Measurements from ENCODE around the gene CNTNAP5.

CNTNAP5 gene

GRCh38 chr2:124267794-124268193 lies 242.7 kb downstream of the CNTNAP5 start:
- DNase-seq (ENCODE audit: low read depth), result no peak

GRCh38 chr2:124269348-124269747 lies 244.3 kb downstream of the CNTNAP5 start:
- DNase-seq (ENCODE audit: low read depth), result no peak

GRCh38 chr2:124272261-124272841 lies 247.3 kb downstream of the CNTNAP5 start:
- DNase-seq (ENCODE audit: low read depth), result no peak

DNA sequence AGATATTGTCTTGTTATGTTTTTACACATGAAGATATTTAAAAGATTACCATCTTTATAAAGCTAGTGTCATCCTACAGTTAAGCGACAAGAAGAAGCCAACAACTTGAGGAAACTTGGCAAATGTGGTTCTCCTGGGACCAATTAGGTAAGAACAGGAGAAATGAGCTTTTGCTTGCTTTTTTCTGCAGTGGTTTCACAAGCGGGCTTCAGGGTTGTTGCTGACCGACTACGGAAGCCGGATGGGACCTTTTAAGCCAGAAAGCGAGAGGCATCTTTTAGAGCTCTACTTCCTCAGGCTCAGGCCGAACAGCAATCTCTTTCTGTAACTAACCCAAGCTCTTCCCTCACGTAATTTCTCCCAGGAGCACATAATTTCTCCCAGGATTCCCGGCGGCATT lies 256.5 kb downstream of the CNTNAP5 start:
- no peak for DNase-seq (ENCODE audit: low read depth)

- DNase-seq (ENCODE audit: low read depth), result no peak
Measured at GRCh38 chr2:124283096-124283495, 258.0 kb downstream of the CNTNAP5 start.

DNA sequence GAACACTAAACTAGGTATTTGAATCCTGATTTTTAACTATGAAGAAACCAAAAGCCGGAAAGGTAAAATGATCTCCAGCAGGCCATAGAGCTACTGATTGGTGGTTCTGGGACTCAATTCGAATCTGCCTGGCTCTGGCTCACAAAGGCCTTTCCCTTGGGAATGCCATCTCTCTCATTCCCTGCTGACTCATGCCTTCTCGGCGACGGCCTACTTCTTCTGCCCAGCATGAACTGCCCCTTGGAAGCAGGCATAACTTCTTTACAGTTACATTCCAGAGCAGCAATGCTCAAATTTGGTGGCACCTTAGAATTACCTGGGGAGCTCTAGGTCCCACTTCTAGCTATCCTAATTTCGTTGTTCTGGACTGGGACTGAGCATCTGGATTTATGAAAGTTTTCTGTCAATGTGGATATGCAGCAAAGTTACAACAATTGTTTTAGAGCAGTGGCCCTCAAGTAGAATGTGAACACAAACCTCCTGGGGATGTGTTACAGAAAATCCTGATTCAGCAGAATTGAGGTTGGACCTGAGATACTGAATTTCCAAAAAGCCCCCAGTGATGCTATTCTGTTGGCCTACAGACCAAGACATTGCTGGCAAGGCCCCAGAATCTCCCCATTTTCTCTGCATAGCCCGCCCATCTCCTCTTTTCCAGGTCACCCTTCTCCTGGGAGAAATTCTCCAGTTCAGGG lies 261.1 kb downstream of the CNTNAP5 start:
- DNase-seq (ENCODE audit: low read depth), result no peak

DNA sequence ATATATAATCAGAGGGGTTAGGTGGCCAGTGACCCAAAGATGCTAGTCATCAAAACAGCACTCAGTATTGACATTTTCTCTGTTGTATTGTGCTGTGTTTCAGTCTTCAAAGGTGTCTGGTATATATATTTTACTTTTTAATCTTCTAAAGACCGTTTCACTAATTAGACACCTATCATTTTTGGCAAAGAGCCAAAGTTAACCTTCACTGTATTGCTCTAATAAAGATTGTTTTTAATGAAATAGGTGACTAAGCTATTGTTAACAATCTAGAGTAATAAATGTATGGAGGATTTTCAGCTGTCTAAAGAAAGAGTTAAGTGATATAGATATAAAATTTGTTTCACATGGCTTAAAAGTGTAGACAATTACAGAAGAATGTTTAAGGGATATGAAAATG lies 264.0 kb downstream of the CNTNAP5 start:
- no peak for DNase-seq (ENCODE audit: low read depth)

DNA sequence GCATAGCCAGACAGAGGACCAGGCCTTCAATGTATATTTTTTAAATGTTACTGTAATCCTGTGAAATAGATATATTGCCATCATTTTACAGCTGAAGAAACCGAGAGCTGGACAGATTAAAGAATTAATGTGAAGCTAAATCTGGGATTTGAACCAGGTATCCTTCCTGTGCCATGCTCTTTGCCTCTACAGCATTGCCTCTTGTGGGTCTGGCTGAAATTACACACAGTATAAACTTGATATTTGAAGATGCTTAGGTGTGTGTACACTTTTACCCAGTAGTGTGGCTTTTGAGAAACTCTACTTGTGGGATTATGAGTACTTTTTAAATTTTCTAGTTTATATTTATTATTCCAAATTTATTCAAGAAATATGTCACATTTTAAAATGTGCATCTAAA lies 264.5 kb downstream of the CNTNAP5 start:
- DNase-seq (ENCODE audit: low read depth), result no peak

DNA sequence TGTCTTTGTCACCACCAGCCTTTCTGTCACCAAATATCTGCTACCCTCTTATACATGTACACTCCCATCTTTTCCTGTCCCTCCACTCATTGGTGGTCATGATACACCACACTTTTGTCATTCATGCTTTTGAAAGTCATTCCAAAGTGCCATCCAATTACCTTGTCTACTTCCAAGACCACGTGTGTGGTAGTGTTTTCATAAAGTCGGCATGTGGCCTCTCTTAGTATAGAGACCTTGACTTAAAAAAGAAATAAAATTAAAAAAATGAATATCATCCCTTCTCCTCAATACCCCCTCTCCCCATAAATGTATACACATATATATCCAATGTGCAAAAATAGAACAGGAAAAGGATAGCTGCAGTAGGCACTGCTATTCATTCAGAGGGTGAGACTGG lies 271.4 kb downstream of the CNTNAP5 start:
- no peak for DNase-seq (ENCODE audit: low read depth)

- DNase-seq (ENCODE audit: low read depth), result no peak
Measured at GRCh38 chr2:124301915-124302314, 276.8 kb downstream of the CNTNAP5 start.

DNA sequence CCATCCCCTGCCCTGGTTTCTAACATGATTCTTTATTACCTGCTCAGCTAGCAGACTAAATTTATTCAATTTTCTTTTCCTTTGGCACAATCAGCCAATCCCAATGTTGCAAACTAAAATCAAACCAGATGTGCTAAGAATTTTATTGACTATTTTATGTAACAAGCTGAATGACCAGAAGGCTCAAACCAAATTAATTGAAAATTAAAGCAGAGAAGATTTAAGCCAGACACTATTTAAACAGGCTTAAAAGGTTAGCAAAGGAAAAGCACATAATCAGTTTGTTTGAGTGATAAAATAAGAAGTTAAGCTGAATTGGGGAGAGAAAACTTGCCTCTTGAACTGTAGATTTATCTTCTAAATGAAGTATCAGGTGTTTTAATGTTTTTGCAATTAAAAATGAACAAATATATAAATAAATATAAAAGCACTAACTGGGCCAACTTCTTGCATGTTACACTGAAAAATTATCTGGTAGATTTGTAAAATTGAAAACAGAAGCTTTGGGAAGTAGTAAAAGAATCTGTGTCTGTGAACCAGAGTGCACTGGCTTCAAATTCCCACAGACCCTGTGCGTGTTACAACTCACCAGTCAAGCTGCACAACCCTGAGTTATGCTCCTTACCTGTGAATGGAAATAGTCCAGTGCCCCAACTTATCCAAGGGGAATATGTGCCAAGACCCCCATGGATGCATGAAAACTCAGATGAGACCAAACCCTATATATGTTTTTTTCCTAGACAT lies 283.4 kb downstream of the CNTNAP5 start:
- DNase-seq (ENCODE audit: low read depth), result no peak

DNA sequence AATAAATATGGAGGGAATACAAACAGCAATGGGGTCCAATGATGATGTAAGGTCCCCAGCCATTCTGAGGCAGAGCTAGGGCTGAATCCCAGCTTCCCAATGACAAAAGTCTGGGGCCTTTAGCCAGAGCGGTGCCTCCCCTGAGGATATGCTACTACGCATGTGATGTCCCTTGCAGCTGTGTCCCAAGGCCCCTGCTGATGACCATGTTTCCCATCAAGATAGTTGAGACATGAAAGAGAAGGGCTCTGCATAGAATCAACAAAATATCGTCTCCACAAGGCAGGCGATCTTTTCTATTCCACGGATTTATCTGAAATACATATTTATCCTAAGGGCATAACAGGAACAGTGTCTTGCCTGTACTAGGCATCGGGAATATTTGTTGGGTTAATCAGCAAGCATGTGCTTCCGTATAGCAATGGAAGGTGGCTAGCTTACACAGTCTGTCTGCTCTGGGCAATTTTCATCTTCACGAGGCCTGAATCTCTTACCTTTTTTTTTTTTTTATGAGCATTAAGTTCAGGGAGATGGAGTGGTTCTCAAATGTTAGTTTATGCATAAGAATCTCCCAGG lies 284.6 kb downstream of the CNTNAP5 start:
- DNase-seq (ENCODE audit: low read depth), result no peak

DNA sequence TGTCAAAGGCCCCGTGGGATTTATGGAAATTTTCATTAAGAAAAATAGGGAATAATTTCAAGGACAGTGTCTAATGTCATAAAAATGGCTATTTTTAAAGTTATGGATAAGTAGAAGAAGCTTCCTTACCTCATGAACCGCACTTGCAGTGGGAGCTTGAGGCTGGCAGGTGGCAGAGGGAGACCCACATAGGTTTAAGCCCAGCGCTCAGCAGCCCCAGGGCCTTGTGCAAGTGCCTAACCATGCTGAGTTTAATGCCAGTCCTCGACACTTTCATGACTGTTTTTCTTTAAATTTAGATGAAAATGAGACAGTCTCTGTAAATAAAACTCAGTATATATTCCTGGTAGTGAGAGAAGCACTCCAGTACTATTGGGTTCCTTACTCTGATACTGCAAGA lies 285.6 kb downstream of the CNTNAP5 start:
- DNase-seq (ENCODE audit: low read depth), result no peak

DNA sequence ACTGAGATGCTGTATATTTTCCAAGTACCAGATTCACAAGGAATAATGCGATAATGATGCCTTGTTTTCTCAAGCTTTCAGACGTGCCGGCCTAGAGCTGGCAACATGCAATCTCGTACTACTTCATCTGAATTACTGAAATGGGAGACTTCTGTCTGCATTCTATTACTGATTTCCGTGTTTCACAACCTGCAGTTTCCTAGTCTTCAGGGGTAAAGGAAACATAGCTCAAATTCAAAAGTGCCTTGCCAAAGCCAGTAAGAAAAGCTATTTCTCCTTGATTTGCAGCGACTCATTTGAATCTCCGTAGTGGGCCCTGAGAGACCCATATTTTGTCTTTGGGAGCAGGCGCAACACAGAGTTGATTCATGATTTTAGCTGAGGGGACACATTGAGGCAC lies 289.0 kb downstream of the CNTNAP5 start:
- DNase-seq (ENCODE audit: low read depth), result no peak

- DNase-seq (ENCODE audit: low read depth), result no peak
Measured at GRCh38 chr2:124315221-124315880, 290.3 kb downstream of the CNTNAP5 start.

GRCh38 chr2:124316133-124316532 lies 291.0 kb downstream of the CNTNAP5 start:
- DNase-seq (ENCODE audit: low read depth), result no peak

DNA sequence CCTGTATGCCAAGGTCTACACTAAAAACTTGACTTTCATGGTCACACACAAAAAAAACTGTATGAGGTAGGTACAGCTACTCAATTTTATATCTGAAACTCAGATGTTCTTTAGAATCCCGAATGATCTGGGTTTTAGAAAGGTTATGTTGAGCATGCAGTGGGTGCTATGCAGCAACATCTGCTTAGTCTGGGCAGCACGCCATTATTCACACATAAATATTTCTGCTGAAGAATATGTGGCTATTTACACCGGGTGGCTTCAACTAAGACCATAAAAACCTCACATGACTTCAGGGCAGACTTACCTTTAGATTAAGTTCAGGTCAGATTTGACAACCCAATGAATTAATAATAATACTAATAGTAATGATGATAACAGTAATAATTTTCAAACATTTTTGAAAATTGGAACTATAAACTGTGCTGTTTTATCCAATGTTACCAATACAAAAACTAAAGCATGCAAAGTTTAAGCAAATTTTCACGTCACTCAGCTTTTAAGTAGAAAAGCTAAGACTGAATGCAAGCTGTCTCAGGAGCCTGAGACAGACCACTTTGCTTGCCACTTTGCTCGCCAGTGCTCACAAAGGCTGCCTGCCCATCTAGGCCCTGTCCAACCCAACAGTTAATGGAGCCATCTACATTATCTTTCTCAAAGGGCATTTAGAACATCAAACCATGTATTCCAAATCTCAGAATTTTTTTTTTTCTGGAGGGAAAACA lies 292.0 kb downstream of the CNTNAP5 start:
- no peak for DNase-seq (ENCODE audit: low read depth)

DNA sequence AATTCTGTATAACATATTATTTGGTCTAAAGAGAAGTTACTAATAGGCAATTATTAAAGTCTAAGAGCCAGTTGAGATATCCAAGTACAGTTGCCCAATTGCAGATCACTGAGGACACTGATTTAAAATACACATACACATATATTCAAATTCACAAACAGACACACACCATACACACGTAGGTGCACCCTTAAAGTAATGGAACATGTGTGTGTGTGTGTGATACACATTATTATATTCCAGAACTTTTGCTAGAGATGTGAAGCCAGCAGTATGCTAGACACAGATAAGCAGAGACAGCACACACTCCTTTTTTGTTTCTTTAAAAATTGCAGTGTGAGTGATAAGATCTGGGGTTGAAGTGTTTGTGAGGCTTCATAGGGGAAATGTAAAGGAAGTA lies 292.5 kb downstream of the CNTNAP5 start:
- DNase-seq (ENCODE audit: low read depth), result no peak

DNA sequence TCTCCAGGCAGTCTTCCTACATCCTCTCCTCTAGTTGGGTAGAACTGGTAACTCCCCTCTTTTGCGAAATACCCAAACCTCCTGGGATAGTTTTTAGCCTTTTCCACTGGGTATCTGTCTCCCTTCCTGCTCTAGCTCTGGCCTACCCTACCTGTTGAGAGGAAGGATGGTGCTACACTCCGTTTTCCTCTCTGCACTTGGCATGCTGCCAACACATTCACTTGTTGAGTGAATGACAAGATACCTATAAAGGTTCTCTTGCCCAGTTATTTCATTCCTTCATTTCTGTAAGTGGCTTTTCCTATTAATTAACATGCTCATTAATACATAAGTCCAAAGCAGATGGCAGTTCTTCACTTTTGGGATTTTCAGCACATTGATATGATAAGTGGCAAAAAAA lies 293.8 kb downstream of the CNTNAP5 start:
- no peak for DNase-seq (ENCODE audit: low read depth)

DNA sequence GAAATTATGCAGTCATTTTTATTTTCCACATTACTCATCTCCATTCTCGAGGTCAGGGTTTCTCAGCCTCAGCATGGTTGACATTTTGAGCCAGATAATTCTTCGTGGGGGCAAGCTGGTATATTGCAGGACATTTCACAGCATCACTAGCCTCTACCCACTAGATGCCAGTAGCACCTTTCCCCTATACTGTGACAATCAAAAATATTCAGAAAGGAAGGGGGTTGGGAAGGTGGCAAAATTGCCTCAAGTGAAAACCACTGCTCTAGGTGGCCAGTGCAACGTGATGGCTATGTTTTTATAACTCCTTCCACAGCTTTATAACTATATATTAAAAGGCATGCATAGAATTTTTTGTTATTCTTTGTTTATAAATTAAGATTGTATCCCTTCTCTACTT lies 294.5 kb downstream of the CNTNAP5 start:
- no peak for DNase-seq (ENCODE audit: low read depth)

DNA sequence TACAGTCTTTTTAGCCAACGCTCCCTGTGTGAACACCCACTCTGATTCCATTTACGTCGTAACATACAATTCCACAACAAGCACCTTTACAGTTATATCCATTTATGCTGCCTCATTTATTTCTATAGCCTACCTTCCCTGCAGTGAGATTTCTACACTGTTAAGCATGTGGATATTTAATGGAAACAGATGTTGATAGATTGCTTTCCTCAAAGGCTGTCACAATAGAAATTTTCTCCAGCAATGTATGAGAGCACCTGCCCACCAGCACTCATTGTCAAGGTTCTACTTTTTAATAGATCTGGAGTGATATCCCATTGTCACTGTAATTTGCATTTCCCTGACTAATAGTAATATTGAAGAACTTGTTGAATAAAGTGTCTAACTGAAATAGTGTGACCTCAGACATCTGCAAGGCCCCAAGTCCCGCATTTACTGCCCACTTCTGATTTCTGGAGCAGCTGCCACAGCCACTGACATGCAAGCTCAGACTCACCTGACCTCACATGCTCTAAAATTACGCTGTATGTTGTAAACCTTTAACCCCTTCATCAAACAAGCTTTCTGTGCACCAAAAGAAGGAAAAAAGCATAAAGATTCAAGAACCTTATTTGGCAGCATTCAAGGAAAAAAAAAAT lies 295.1 kb downstream of the CNTNAP5 start:
- DNase-seq (ENCODE audit: low read depth), result no peak

Data from fibroblast of gingiva (primary cell).